ENCODE measurements around the gene GALNT17. TPM values are rescaled to one million over a fixed set of nuclear protein-coding genes. Genes with fewer than 3 reads are reported as not detected.

Gene GALNT17
- total RNA-seq, 1 donor: 0.18 TPM

DNA sequence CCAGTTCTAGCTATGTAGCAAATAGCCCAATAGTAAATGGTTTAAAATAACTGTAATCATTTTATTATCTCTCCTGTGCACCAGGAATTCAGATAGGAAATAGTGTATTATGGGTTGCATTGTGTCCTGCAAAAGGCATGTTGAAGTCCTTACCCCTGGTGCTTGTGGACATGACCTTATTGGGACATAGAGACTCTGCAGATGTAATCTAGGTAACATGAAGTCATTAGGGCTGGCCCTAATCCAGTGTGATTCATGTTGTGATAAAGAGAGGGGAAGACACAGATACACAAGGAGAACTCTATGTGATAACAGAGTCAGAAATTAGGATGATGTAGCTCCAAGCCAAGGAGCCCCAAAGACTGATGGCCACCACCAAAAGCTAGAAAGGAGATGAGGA, 462.8 kb downstream of the GALNT17 start:
- H3K4me3 ChIP-seq (ENCODE audit: low read depth, low read length): no peak overlapping the region
- TF ChIP-seq, protein P1, sequence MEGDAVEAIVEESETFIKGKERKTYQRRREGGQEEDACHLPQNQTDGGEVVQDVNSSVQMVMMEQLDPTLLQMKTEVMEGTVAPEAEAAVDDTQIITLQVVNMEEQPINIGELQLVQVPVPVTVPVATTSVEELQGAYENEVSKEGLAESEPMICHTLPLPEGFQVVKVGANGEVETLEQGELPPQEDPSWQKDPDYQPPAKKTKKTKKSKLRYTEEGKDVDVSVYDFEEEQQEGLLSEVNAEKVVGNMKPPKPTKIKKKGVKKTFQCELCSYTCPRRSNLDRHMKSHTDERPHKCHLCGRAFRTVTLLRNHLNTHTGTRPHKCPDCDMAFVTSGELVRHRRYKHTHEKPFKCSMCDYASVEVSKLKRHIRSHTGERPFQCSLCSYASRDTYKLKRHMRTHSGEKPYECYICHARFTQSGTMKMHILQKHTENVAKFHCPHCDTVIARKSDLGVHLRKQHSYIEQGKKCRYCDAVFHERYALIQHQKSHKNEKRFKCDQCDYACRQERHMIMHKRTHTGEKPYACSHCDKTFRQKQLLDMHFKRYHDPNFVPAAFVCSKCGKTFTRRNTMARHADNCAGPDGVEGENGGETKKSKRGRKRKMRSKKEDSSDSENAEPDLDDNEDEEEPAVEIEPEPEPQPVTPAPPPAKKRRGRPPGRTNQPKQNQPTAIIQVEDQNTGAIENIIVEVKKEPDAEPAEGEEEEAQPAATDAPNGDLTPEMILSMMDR (IDR thresholded peaks at IDR 0.05; ENCODE audit: insufficient read depth, low read length): no peak
- no peak for DNase-seq (ENCODE audit: low read depth)

GRCh38 chr7:71595176-71595575, 463.2 kb downstream of the GALNT17 start:
- DNase-seq (ENCODE audit: low read depth): no peak
- no peak overlapping the region for H3K4me3 ChIP-seq (ENCODE audit: low read depth, low read length)
- TF ChIP-seq, protein P1 (IDR thresholded peaks at IDR 0.05; ENCODE audit: insufficient read depth, low read length): no peak

GRCh38 chr7:71598553-71598952, 466.6 kb downstream of the GALNT17 start:
- TF ChIP-seq, protein P1 (IDR thresholded peaks at IDR 0.05; ENCODE audit: insufficient read depth, low read length): no peak
- no peak for DNase-seq (ENCODE audit: low read depth)
- H3K4me3 ChIP-seq (ENCODE audit: low read depth, low read length): no peak overlapping the region

DNA sequence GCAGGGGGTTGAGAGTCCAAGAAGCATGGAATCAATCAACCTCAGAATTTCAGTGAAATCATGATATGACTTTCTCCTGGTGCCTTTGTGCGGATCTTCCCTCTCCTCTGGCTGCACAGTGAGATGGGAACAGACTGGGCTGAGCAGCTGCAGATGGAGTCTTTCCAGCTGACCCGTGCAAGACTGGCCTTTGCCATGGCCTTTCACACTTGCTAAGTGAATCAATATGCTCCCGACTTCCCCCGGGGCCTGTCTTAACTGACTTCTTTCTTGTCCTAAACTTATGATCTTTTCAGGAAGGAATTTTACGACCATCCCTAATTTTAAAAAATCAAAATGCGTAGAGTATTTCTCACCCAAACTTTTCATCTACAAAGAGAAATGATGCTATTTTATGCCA, 469.9 kb downstream of the GALNT17 start:
- H3K4me3 ChIP-seq (ENCODE audit: low read depth, low read length): no peak overlapping the region
- TF ChIP-seq, protein P1 (IDR thresholded peaks at IDR 0.05; ENCODE audit: insufficient read depth, low read length): no peak
- no peak for DNase-seq (ENCODE audit: low read depth)

DNA sequence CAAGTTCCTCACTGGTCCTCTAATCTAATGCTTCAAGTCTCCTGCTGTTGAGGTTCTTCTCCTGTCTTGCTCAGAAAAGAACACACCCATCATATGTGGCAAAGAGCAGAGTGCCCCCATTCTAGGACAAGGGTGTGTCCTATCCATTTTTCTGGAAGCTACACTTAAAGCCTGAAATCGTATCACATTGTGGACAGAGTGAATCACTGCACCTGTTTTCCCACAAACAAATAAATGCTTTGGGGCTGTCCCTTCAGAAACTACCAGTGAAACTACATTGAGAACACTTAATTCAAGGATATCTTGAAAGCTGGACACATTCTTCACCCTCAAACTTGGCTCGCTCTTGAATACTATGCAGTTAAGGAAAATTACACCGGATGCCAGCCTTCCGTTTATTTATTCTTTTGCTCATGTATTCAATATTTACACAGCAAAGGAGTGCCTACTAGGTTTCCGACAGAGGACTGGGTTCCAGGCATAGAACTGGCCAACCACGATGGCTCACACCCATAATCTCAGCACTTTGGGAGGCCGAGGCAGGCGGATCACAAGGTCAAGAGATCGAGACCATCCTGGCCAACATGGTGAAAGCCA, 473.0 kb downstream of the GALNT17 start:
- no peak overlapping the region for H3K4me3 ChIP-seq (ENCODE audit: low read depth, low read length)
- TF ChIP-seq, protein P1 (IDR thresholded peaks at IDR 0.05; ENCODE audit: insufficient read depth, low read length): no peak
- no peak for DNase-seq (ENCODE audit: low read depth)

GRCh38 chr7:71611986-71612385, 480.0 kb downstream of the GALNT17 start:
- TF ChIP-seq, protein P1 (IDR thresholded peaks at IDR 0.05; ENCODE audit: insufficient read depth, low read length): no peak
- DNase-seq (ENCODE audit: low read depth): no peak

DNA sequence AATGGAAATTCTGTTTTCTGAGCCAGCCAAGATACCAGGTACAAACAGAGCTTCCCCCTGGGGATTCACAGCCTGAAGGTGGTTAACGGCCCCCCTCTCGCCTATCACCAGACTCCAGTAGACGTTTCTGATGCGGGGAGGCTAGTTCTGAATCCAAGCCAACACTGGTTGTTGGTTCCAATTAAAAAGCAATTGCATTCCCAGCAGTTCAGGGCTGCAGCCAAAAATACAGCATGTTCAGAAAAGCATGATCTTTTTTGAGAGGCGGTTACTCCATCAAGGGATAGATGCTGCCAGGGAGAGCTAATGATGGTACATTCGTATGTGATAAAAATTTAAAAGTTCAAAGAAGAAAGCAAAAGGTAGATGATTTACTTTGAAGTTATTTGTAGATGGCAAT, 481.0 kb downstream of the GALNT17 start:
- DNase-seq (ENCODE audit: low read depth): no peak
- no peak overlapping the region for H3K4me3 ChIP-seq (ENCODE audit: low read depth, low read length)
- TF ChIP-seq, protein P1 (IDR thresholded peaks at IDR 0.05; ENCODE audit: insufficient read depth, low read length): no peak

More at GRCh38 chr7:71611986-71612385, 480.0 kb downstream of the GALNT17 start:
- H3K4me3 ChIP-seq (ENCODE audit: low read depth, low read length): no peak overlapping the region

Measured in fibroblast of the aortic adventitia (primary cell).